GM18873 (cell line): ENCODE data around the gene LMTK2.
"Not testable (repeated sequence)": the region's sequence is repeated elsewhere in the genome, so short reads cannot be mapped to it uniquely, and the experiment has no call there.

Experiments used
- ATAC-seq: cut with Tn5 transposase; IDR thresholded peaks from one replicate; pipeline ENCODE4 v1.9.1; 2021; ENCODE audit warnings: mild to moderate bottlenecking, moderate library complexity, moderate number of reproducible peaks; ENCODE audit not compliant: unreplicated experiment, low FRiP score

The LMTK2 gene

DNA sequence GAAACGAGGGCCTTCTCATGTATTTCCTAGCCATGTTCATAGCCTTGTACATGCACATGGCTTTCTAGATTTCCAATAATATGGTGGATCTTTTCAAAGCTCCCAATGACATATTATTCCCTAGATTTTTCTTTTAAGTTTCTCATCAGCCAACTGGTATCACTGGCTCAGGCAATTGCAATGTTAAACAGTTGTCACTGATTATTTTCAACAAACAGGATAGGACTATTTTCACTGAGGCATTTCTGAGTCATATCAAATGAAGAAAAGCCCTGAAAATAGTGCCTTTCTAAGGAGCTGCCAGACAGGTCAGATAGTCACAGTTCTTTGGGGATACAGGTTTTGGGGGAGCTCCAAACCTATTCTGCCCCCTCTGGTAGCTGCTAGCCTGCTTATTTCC, 4.5 kb upstream of the LMTK2 start:
- no peak for ATAC-seq

GRCh38 chr7:98105942-98106544, 619 bp upstream of the LMTK2 start:
- ATAC-seq = no peak

- ATAC-seq = no peak
Observed at GRCh38 chr7:98107313-98107721, 655 bp downstream of the LMTK2 start.

- ATAC-seq = no peak
Observed at GRCh38 chr7:98110249-98111022, 3.8 kb downstream of the LMTK2 start.

DNA sequence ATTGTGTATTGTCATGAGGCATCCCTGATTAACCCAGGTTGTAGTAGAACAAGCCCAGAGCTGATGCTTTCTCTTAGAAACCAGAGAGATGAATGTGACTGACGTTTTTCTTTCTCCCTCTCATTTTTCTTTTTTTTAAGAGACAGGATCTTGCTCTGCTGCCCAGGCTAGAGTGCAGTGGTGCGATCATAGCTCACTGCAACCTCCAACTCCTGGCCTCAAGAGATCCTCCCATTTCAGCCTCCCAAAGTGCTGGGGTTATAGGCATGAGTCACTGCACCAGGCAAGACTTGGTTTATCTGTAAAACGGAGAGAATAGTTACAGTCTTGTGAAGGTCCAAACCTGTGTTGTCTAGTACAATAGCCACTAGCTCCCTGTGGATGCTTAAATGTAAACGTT, 5.4 kb downstream of the LMTK2 start:
- ATAC-seq = no peak

GRCh38 chr7:98115746-98116525, 9.3 kb downstream of the LMTK2 start:
- no peak for ATAC-seq

DNA sequence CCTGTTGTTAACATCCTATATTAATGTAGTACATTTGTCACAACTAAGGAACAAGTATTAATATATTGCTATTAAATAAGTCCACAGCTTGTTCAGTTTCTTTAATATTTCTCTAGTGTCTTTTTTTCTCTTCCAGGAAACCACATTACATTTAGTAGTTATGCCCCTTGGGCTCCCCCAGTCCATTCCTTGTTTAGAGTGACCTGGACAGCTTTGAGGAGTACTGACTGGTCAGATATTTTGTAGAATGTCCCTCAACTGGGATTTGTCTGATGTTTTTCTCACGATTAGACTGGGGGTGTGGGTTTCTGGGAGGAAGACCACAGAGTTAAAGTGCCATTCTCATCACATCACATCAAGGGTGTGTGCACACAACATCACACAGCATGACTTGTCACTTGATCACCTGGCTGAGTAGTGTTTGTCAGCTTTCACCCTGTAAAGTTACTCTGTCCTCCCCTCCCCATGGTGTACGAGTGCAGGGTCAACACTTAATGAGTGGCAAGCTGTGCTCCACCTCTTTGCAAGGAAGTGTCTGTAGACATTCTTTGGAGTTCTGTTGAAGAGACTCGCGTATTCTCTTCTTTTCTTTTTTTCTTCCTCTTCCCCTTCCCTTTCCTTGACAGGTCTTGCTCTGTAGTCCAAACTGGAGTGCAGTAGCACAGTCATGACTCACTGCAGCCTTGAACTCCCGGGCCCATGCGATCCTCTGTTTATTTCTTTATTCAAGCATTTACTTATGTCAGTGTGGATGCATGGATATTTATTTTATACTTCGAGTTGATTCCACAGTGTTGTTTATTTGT, 10.2 kb downstream of the LMTK2 start:
- ATAC-seq = no peak

GRCh38 chr7:98119256-98119918, 12.7 kb downstream of the LMTK2 start:
- no peak for ATAC-seq

- ATAC-seq = no peak
Observed at GRCh38 chr7:98120559-98120958, 13.9 kb downstream of the LMTK2 start.

GRCh38 chr7:98121388-98121787, 14.7 kb downstream of the LMTK2 start:
- not testable (repeated sequence) for ATAC-seq

GRCh38 chr7:98123365-98123696, 16.7 kb downstream of the LMTK2 start:
- no peak for ATAC-seq

- ATAC-seq = no peak
Observed at GRCh38 chr7:98125759-98126158, 19.1 kb downstream of the LMTK2 start.

- ATAC-seq = no peak
Observed at GRCh38 chr7:98126311-98127142, 19.9 kb downstream of the LMTK2 start.

DNA sequence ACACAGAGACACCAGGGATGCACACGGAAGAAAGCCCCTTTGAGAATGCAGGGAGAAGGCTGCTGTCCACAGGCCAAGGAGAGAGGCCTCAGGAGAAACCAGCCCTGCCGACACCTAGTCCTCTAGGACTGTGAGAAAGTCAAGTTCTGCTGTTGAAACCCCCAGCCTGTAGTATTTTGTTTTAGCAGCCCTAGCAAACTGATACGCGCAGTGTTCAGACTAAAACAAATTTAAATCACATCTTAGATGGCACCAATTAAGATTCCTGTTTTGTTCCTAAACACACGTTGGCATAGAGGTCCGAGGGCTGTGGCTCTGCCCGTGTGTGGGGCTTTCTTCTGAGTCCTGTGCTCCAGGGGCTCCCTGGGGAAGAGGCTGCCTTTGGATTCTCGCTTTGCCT, 21.7 kb downstream of the LMTK2 start:
- no peak for ATAC-seq

- ATAC-seq = no peak
Observed at GRCh38 chr7:98130959-98131358, 24.3 kb downstream of the LMTK2 start.

DNA sequence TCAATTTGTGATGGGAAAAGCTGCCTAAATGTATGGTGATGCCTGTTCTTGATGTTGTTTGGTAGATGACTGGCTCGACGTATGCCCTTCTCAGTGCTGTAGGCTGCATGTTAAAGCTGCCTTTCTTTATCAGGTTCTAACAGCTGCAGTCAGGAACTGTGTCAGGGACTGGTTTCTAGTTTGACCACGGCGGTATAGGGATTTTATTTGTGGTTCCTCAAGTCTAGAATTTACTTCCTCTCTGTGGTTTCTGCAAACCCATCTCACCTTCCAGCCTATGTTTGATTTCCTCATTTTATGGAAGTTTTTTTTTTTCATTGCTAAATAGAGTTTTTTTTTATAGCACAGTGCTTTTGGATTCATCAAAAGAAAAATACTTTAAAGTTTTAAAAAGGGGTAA, 26.5 kb downstream of the LMTK2 start:
- peak; percentile 73 for ATAC-seq

- peak; percentile 14 for ATAC-seq
Observed at GRCh38 chr7:98133621-98134303, 27.1 kb downstream of the LMTK2 start.

DNA sequence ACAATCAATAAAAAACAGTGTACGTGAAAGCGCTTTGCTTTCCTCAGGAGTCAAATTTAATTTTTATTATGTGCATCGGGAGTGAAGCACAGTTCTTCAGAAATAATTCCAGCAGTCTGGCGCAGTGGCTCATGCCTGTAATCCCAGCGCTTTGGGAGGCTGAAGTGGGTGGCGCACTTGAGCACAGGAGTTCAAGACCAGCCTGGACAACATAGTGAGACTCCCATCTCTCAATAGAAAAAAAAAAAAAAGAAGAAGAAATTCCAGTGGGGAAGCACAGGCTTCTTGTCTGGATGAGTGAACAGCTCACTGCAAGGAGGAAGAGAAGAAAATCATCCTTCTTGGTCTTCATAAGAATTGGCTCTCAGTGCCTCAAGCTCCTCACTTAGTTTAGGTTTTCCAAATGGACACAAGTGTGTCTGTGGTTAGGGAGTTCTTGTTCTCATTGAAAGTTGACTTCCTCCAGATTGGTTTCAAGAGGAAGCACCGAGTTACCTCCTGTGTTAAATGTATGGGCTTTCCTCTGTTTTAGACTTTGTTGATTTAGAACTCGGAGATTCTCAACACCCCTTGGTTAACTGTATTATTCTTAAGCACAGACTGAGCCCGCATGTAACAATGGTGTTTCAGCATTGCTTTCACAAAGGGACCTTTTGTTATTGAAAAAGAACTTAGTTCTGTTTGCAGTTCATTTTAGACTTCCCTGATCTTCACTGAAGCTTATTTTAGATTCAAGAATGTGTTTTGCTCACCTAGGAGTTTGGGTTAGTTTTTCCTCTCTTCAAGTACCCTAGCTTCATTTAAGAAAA, 28.0 kb downstream of the LMTK2 start:
- ATAC-seq = no peak
